ENCODE data around the gene PGM1. TPM values are rescaled to one million over a fixed set of nuclear protein-coding genes. Genes with fewer than 3 reads are reported as not detected.

The PGM1 gene
- total RNA-seq, 2 experiments from 2014 or later = 43.2 to 56.9 TPM

Small RNA genes lying within 50 kb of the gene (small RNA-seq; reads per million reads assigned to genes)
- gene RF02105 (not detected), gene RF02106 (not detected), gene RF02107 (not detected), gene RF02108 (not detected), gene RF02109 (not detected), gene RF02110 (not detected)

Other genes starting within 250 kb of the PGM1 start
- 29.3 TPM in 2 replicates for gene ALG6, start 225.8 kb upstream of the PGM1 start, total RNA-seq (2014; rRNA removed; shearing (Covaris generic))
- 31.6 and 34.1 TPM in 2 replicates for gene ALG6, start 225.8 kb upstream of the PGM1 start, total RNA-seq (2022)
- 91.5 and 97.5 TPM in 2 replicates for gene ITGB3BP, start 70.2 kb upstream of the PGM1 start, total RNA-seq (2014; rRNA removed; shearing (Covaris generic))
- 97.0 and 113 TPM in 2 replicates for gene ITGB3BP, start 70.2 kb upstream of the PGM1 start, total RNA-seq (2022)
- gene EFCAB7, start 69.9 kb upstream of the PGM1 start, total RNA-seq (2014; rRNA removed; shearing (Covaris generic)) = 7.1 and 10.5 TPM in 2 replicates
- 10.4 and 11.8 TPM in 2 replicates for gene EFCAB7, start 69.9 kb upstream of the PGM1 start, total RNA-seq (2022)
- gene ROR1, start 180.6 kb downstream of the PGM1 start, total RNA-seq (2014; rRNA removed; shearing (Covaris generic)) = 0.47 and 0.85 TPM in 2 replicates
- gene ROR1, start 180.6 kb downstream of the PGM1 start, total RNA-seq (2022) = 1.4 and 2.5 TPM in 2 replicates